GM15510 (cell line): Measurements from ENCODE around the gene AAK1.

Experiments used
- POLR2A ChIP-seq: IDR thresholded peaks from 3 replicates; pipeline ENCODE4 v1.6.1; 2011; ENCODE audit warnings: borderline replicate concordance; ENCODE audit not compliant: insufficient read length; ENCODE audit errors: extremely low read depth

AAK1 gene

DNA sequence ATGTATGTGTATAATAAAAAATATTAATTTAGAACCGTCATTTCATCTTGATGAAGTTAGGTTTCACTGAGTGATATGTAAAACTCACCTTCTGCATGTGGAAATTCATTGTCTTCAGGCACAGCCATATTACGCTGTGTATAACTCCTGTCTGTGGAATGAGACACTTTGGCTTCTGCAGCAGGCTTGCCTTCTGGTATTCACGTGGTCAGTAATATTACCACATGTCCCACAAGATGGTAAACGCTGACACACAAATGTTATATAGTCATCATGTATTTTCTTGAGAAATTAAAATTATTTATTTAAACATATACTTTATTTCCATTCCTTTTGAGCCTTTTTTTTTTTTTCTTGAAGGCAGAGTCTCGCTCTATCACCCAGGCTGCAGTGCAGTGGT, 25.1 kb upstream of the AAK1 start:
- no peak for TF ChIP-seq POLR2A

GRCh38 chr2:69667805-69668382, 24.4 kb upstream of the AAK1 start:
- TF ChIP-seq POLR2A, result no peak

GRCh38 chr2:69665152-69665551, 21.6 kb upstream of the AAK1 start:
- TF ChIP-seq POLR2A, result no peak

- no peak for TF ChIP-seq POLR2A
Measured at GRCh38 chr2:69663860-69664259, 20.3 kb upstream of the AAK1 start.

GRCh38 chr2:69660637-69661036, 17.1 kb upstream of the AAK1 start:
- TF ChIP-seq POLR2A, result no peak

DNA sequence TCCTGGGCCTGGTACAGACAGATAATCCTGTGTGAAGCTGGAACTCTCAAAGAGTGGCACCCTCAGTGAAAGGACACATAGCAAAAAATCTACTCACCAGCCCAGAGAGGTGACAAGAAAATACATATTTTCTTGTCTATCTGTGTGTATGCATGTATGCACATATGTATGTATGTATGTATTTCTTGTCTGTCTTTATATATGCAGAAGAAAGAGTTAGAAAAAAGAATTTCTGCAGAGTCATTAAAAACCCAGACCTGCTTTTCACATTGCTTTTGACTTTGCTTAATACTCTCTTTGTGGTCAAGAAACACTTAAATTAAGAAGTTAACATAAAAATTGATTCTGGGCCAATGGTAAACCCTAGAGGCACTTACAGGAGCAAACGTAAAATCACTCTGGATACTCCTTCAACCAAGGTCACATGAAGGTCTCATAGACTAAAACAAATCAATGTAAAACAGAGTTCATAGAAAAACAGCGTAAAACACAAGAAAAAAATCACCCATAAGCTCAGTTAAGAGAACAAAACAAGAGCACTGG, 16.5 kb upstream of the AAK1 start:
- no peak for TF ChIP-seq POLR2A

GRCh38 chr2:69659349-69659748, 15.8 kb upstream of the AAK1 start:
- TF ChIP-seq POLR2A, result no peak

GRCh38 chr2:69652206-69652605, 8.7 kb upstream of the AAK1 start:
- TF ChIP-seq POLR2A, result no peak

DNA sequence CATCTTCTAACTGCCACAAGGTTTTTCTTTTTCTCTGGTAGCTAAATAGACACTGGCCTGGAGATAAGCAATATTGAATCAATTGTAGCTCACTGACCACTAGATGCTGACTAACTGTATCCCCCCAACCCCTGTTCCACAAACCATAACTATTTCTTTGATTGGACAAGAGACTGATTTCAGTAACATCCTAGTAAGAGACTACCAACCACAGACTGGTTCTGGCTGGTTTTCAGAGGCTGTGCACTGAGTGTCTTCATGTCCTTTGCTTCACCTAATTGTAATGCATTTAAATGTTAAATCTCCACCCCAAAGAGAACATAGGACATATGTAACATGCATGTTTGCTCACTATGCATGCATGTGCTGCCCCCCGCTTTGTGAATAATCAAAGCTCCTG, 3.2 kb upstream of the AAK1 start:
- no peak for TF ChIP-seq POLR2A

GRCh38 chr2:69645921-69646320, 2.4 kb upstream of the AAK1 start:
- TF ChIP-seq POLR2A, result no peak

- TF ChIP-seq POLR2A, result no peak
Measured at GRCh38 chr2:69645031-69645431, 1.5 kb upstream of the AAK1 start.

- TF ChIP-seq POLR2A, result no peak
Measured at GRCh38 chr2:69644506-69644979, 1.0 kb upstream of the AAK1 start.

DNA sequence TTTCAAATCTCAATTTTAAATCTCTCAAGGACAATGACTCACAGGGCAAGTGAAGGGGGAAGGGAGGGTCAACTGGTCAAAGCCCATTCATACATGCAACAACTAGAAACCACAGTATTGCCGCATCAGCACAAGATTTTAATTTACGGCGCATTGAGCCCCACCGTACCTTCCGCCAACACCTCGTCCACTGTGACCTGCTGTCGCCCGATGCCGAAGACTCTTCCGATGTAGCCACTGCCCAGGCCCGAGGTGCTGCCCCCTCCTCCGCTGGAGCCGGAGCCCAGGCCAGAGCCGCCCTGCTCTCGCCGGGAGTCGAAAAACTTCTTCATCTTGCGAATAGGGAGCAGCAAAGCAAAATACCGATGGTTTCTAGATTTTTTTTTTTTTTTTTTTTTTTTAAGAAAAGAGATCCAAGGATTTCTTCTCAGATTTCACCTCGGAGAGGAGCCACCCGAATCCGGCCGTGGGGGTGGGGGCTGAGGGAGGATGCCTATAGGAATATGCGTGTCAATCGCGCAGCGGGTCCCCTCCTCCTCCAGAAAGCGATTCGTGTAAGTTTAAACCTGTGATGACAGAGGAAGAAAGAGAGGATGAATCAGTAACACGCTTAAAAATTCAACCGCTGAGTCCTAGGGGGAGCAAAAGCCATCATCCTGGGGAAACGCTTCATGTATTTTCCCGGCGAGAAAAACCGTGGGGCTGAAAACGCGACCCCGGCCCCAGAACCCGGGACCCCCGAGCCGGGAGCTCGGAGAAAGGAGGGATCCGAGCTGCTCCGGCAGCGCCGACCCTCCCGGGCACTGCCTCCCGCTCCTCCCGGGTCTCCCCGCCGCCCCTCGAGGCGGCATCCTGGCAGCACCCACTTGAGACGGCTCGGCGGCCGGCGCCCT, 584 bp downstream of the AAK1 start:
- TF ChIP-seq POLR2A, result no peak

DNA sequence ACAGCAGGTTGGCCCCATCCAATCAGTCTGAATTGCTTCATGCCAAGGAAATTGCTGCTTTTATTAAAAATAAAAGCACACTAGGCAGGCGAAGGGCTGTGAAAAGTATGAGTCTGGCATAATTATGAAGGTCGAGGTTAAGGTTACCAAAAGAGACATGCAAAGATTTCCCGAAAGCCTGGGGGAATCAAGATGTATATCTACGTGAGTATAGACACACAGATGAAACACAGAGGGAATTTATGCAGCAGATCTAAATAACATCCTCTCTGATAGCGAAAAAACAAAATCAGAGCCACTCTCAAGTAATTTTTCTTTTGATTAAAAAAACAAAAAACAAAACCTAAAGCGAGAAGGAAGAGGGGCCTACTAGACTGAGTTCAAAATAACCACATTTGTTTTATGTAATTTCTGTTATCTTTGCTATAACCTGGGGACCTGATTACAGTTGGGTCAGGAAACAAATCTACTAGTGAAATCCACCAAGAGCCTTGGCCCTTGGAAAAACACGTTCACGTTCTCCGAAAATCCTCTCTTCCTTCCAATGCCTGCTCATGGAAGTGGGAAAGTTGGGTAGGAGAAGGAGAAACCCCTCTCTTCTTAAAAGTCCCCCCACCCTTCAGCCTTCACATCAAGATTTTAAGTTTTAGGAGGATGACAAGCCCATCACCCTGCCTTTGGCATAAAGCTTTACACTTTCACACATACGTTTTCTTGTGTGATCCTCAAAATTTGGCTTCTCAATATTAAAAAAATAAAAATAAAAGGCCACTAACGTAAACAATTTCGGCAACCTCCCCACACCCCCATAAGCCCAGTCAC, 1.4 kb downstream of the AAK1 start:
- no peak for TF ChIP-seq POLR2A

GRCh38 chr2:69641471-69641870, 2.1 kb downstream of the AAK1 start:
- no peak for TF ChIP-seq POLR2A

DNA sequence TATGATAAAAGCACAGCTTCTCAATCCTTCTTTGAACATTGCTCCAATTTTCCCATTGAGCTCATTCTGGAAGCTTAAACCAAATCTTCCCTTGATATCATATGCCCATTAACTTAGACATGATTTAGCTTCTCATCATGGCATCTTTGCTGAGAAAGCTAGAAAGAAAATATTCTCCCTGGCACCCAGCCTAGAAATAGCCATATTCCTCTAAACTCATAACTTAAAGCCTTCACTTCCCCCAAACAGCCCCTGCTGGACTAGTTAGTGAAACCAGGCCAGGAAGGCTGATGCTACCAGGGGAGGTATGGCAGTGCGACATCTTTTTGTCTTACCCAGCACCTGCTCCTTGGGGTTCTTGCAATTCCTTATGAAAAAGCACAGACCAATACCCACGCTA, 4.3 kb downstream of the AAK1 start:
- TF ChIP-seq POLR2A, result no peak

GRCh38 chr2:69638630-69639029, 4.9 kb downstream of the AAK1 start:
- no peak for TF ChIP-seq POLR2A
